ENCODE results near the gene SPEM3.

Gene SPEM3

DNA sequence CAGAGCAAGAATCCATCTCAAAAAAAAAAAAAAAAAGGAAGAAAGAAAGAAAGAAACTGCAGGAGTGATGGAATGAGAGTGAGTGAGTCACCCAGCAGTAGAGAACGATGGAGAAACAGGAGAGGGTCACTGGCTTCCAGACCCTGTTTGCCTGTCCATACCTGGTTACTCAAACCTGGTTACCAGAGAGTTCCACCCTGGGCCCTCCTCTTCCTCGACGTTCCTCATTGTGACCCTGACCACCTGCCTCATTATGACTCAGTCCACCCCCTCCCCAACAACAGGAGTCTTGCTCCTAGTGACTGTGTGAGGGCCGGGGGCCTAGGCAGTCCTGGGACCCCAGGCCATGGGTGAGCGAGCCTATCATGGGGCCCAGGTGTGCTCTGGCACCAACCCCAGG is at the start of gene SPEM3:
TSS of gene SPEM3 (plus strand) at position 301 of the 400 bp plus-strand sequence. CDS start at position 347, 46 bp downstream.
- no peak for DNase-seq

DNA sequence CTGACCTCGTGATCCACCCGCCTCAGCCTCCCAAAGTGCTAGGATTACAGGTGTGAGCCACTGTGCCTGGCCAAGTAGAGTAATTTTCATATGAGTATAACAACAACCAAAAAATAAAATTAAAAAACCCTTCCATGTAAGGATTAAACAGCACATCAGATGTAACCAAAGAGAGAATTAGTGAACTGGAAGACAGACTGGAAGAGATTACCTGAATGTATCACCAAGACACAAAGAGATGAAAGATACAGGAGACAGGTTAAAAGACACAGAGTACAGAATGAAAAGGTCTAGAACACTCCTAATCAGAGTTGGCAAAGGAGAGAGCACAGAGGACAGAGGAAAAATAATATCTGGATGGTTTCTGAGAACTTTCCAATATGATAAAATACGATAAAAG is 49.5 kb upstream of the SPEM3 start:
- no peak for DNase-seq

DNA sequence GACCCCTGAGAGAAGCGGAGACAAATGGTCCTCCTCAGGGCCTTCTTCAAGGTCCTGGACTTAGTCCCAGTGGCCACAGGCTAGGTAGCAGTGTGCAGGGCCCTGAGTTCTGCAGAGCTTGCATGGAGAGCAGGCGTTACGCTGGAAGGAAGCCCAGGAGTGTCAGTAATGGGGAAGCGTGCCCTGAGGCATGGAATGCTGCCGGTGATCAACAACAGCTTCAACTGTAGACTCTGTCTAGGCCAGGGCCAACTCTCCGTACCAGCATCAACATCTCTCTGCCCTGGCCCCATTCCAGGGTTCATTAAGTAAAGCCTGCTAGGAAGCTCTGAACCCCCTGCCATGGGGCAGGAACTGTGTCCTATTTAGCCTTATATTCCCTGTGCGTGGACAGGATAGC is 48.3 kb upstream of the SPEM3 start:
- DNase-seq, result no peak

DNA sequence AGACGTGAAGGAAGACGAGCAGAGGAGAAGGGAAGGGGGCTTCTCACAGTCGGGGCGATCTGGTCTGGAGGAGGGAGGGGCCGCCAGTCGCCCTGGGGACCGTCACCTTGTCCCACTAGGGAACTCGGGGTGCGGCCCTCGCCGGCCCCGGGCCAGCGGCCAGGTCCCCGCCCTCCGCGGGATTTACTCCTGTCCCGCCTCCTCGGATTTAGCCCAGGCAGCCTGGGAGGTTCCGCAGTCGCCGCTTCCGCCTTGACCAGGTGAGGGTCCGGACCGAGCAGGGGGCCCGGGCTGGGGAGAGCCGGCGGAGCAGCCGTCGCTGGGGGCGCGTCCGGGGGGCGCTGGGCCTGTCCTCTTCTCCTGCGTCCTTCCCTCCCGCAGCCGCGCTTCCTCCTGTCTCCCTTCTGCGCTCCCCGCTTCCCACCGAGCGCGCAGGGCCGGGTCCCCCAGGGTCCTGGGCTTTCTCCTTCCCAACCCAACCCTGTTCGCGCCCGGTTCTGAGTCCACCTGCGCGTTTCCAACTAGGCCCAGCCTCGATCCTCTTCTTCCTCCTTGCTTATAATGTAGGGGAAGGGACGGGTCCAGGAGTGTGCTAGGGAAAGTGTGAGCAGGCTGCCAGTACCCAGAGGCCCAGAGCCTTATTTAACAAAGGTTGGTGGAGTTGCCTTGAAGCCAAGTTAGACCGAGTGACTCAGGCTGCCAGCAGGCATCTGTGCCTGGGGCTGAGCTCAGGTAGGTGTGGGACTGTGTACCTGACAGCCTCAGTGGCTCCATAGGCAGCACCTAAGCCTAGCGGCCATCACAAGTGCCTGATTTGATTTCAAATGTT is 47.6 kb upstream of the SPEM3 start, which contains the start of gene TNK1:
TSS of gene TNK1 (plus strand) at position 235 of the 829 bp plus-strand sequence. CDS start 1,838 bp downstream, outside the sequence.
- no peak for DNase-seq

DNA sequence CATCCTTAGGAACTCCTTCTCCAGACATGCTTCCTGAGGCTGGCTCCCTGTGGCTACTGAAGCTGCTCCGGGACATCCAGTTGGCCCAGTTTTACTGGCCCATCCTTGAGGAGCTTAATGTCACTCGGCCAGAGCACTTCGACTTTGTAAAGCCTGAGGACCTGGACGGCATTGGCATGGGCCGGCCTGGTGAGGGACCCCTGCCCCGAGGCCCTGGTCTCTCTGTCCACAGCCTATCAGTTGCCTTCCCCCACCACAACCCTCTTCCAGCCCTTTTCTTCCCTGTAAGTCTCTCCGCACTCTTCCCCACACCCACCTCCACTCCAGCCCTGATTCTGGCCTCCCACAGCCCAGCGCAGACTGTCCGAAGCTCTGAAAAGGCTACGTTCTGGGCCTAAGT is 45.8 kb upstream of the SPEM3 start:
- DNase-seq, result no peak

DNA sequence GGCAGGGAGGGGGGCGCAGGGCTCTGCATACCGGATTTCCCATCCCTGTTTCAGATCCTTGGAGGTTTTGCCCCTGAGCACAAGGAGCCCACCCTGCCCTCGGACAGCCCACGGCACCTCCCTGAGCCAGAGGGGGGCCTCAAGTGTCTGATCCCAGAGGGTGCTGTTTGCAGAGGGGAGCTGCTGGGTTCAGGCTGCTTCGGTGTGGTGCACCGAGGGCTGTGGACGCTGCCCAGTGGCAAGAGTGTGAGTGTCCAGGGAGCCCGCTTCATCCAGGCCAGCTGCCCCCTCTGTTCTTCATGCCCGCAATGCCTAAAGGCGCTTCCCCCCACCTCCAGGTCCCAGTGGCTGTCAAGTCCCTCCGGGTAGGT is 45.3 kb upstream of the SPEM3 start:
- DNase-seq, result no peak

DNA sequence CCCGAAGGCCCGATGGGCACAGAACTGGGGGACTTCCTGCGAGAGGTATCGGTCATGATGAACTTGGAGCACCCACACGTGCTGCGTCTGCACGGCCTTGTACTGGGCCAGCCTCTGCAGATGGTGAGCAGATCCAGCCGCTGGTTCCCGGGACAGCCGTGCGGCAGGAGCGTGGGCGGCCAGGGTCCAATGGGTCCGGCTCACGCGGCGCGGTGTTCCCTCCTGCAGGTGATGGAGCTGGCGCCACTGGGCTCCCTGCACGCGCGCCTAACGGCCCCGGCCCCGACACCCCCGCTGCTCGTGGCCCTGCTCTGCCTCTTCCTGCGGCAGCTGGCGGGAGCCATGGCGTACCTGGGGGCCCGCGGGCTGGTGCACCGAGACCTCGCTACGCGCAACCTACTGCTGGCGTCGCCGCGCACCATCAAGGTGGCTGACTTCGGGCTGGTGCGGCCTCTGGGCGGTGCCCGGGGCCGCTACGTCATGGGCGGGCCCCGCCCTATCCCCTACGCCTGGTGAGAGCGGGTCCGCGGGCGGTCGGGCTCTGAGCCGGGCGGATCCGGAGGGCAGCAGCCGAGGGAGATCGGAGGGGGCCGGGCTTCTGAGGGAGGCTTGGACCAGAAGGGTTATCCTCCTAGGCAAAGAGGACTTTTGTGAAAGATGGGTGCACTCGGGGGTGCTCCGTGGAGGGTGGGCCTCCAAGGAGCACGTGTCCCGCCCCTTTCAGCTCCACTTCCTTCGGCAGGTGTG is 44.7 kb upstream of the SPEM3 start:
- peak; percentile 44 to 71 (median 57) for DNase-seq

DNA sequence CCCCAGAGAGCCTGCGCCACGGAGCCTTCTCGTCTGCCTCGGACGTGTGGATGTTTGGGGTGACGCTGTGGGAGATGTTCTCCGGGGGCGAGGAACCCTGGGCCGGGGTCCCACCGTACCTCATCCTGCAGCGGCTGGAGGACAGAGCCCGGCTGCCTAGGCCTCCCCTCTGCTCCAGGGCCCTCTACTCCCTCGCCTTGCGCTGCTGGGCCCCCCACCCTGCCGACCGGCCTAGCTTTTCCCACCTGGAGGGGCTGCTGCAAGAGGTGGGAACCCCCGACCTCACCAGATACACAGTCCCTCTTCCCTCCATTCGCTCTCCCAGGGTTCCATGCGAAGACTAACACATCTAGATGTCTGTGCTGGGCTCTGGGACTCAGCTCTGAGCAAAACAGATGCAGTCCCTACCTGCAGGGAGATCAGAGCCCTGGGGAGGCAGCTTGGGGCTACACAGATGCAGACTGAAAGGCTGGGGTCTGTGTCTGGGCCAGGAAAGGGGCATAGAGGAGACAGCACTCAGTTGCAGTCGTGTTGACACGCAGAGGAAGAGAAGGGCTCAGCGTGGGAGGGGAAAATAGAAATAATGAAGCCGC is 44.1 kb upstream of the SPEM3 start:
- DNase-seq, result no peak

DNA sequence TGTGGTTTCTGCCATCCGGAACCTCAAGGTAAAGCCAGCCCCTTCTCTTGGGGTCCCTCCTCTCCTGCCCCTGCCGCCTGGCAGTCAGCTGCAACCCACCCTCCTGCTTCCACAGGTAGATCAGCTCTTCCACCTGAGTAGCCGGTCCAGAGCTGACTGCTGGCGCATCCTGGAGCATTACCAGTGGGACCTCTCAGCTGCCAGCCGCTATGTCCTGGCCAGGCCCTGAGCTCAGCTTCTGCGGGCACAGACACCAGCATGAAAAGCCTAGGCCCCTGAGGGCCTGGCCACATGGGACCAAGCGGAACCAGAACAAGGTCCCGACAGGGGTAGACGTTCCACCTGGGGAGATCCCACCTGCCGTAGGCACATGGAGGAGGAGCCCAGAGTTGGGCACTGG is 39.8 kb upstream of the SPEM3 start:
- DNase-seq, result no peak

DNA sequence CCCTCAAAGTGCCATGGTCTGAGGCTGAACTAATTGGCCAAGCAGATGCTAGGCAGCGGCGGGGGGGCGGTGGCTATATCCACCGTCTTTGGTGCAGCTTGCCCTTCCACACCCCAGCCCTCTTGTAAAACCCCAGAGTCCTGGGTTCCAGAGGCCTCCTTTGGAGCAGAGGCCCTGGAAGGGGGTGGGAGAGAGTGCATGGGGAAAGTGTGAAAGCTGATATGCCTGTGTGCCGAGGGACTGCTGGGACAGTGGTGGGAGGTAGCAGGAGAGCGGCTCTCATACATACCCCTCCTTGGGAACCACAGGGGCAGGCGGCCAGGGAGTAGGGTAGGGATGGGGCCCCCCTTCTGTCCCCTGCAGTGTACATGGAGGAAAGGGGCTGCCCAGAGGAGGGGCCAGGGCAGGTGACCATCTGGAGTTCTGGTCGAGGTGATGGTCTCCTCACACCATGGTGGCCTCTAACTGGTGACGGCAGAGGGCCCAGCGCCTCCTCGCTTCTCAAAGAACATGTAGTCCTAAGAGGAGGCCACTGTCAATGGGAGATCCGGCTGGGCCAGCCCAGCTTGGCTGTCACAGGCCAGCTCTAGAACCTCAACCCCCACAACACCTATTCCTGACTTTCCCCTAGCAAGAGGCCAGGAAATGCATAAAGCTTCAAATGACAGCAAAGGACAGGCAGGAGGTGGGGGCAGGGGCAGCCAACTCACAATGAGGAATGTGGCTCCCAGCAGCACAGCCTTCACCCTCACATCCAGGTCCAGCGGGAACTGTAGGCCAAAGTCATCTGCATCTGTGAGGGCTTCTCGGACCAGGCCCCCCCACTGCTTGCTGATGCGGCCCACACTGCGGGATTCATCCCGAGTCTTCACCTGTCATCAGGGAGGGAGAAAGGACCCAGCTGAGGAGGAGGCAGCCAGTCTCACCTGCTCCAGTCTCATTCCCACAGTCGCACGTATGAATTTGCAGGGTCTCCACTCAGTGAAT is 38.4 kb upstream of the SPEM3 start:
- DNase-seq, result no peak

DNA sequence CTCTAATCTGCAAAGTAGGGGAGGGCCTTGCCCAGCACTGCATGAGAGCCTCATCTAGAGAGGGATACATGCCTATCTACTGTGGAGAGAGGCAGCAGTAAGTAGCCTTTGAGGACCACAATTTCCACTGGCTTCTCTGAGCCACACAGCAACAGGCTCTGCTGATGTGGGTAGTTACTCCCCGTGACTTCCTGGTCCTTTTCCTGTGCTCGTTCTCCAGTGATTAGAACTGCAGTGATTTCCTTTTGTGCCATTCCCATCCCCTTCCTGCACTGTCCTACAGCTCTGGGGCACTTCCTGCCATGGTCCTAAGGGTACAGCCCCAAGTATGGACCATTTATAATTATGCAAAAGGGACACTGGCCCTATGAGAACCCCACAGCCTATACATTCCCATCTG is 37.4 kb upstream of the SPEM3 start:
- DNase-seq, result no peak

DNA sequence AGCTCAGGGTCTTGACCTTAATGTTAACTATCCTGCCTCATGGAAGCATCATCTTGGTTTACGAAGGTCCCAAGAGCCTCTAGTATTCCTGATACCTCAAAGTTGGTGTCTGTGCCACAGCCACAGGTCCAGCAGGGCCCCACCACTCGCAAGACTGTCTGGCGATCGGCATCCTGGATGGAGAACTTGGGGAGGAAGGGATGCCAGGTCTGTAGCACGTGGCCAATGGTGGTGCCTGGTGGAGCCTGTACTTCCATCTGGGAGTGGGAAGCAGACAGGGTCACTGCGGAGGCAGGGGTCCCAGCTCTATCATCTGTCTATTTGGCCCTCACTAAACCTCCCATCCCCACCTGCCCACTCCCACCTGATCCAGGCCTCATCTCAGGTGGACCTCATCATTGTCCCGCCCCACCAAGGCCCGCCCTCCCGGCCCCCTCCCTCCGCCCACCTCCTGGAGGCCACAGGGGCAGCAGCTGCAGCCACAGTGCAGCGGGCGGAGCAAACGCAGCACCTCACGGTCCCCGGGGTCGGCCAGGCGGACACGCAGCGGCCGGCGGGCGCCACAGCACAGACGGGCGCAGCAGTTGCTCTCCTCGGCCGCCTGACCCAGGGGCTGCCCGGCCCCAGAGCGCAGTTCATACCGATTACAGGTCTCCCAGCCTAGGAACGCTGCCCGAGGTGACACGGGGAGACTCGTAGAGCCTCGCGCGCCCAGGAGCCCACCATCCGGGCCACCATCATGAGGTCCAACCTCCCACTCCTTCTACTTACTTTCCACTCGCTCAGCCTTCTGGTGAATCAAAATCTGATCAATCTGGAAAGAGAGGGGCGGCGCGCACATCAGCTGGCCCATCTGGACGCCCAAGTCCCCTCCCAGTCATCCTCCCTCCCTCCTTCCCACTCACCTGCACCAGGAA is 35.7 kb upstream of the SPEM3 start:
- DNase-seq, result no peak

DNA sequence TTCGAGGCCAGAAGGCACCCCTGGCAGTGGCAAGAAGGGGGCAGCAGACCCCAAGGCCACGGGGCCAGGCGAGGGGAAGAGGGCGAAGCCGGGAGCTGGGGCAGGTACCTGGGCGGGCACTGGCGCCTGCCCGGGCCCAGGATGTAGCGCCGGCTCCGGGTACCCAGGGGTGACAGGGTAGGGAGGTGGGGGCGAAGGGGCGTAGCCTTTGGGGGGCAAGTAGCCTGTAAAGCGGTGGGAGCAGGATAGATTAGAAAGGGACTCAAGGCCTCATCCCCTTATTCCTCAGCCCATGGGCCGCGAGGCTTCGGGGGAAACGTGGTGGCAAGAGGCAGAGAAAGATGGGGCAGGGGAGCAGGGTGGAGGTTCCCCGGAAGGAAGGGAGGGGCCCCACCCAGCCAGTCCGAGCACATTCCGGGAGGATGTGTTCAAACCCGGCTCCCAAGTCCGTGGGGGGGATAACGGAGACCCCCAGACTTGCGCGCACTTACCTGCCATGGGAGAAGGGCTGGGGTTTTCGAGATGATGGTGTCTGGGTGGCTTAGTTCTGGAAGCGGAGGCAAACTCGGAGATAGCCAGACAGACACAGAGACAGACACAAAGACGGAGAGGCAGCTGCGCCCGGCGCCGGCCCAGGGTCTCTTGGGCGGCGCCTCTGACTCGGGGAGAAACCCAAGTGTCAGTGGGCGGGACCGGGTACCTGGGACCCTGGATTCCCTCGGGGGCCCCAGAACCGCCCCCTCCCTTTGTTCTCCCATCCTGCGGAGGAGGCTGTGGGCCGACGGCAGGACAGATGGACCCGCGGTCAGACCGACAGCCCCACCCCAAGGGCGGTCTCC is 34.8 kb upstream of the SPEM3 start:
- peak in 2 of 4 experiments; percentile 46 to 52 for DNase-seq

DNA sequence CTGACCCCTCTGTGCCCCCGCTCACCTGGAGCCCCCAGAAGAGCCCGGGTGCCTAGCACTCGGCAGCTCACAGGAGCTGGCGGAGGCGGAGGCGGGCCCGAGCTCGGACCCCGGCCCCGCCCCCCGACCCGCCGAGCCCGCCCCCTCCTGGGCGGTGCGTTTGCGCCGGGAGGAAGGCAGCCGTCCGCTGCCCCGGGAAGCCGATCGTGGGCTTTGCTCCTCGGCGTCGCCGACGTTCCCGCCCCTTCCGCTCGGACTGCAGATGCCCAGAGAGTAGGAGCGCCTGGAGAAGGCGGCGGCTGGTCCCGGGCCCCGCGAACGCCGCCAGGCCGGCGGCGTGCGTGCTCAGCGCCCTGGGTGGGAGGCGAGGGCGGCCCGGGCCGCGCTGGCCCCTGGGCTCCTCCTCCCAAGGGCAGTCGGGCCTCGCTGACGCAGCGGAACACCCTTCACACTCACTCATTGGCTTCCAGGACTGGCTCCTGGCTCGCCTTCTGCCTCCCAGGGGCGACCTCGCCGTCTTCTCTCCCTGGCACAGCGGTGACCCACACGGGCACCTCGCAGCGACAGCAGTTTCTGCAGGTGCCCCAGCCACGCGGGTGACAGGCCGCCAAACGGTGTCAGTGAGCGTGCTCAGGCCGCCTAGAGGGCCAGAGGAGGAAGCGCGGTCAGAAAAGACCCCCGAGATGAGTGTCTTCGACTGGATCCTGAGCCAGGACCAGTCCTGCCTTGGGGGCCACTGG is 34.0 kb upstream of the SPEM3 start, which contains the start of gene PLSCR3:
TSS of gene PLSCR3 (minus strand) at position 74 of the 740 bp plus-strand sequence. CDS start 415 bp downstream, outside the sequence.
- peak; percentile 66 to 74 (median 70) for DNase-seq

DNA sequence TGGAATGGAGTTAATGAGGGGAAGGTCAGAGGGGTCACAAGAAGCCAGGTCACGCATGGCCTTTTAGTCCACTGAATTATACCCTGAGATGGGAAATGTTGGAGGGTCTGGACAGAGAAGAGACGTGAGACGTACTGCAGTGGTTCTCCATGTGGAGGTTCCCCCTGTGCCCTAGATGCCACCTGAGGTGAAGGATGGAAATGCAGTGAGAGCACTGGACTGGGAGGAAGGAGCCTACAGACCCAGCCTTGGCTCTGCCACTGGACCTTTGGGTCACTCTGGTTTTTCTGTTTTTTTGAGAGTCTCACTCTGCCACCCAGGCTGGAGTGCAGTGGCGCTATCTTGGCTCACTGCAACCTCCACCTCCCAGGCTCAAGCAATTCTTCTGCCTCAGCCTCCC is 32.5 kb upstream of the SPEM3 start:
- no peak for DNase-seq

DNA sequence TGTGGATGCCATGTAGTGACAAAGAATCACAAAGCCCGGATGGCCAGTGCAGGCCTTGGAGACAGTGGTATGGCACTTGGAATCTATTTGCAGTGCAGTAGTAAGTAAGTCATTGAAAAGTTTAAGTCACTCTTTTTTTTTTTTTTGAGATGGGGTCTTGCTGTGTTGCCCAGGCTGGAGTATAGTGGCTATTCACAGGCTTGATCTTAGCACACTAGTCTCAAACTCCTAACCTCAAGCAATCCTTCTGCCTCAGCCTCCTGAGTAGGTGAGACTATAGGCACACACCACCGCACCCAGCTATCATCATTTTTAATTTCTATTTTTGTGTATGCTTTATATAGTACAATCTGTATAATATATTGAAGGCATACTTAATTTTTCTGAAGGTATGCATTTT is 30.0 kb upstream of the SPEM3 start:
- no peak for DNase-seq

DNA sequence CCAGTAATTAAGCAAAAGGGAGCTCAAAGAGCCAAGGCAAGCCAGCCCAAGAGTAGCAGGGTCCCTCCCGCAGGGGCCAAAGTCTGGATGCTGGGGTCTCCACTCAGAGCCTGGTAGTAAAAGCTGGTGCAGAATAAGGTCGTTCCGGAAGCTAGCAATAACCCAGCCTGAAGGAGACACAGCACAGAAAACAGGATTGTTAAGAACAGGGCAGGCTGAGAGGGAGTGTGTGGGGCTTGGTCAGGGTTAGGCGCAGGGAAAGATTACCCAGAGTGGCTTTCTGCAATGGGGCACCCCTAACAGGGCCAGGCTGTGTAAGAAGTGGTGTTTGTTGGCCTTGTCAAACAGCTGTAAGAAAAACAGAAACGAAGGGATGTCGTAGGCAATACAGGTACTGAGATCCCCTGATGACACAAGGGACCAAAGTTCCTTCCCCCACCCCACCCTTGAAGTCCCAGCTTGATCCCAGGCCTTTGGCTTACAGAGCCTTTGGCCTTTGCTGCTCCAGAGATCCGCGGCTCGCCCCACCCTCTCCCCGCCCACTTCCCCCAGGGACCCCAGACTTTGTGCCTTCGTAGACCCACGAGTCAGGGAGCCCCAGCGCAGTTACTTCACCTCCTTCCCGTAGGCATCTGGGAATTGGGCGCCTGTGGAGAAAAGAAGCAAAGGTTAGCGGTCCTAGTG is 25.5 kb upstream of the SPEM3 start:
- no peak for DNase-seq

DNA sequence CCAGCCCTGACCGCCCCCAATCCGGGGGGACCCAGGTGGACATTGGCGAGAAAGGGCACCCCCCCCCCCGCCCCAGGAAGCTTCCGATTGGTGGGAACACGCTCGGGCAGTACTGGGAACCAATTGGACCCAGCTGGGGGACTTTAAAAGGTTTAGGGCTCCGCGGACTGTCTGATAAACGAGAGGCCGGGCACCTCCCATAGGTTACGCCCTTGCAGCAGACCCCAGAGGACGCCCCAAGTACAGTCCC is 25.0 kb upstream of the SPEM3 start:
- DNase-seq, result no peak
